ENCODE measurements around the gene AGRN. TPM values are rescaled to one million over a fixed set of nuclear protein-coding genes. Genes with fewer than 3 reads are reported as not detected.

Gene AGRN
- total RNA-seq, 2 donors from 2014 or later = 36.2 to 36.7 TPM

DNA sequence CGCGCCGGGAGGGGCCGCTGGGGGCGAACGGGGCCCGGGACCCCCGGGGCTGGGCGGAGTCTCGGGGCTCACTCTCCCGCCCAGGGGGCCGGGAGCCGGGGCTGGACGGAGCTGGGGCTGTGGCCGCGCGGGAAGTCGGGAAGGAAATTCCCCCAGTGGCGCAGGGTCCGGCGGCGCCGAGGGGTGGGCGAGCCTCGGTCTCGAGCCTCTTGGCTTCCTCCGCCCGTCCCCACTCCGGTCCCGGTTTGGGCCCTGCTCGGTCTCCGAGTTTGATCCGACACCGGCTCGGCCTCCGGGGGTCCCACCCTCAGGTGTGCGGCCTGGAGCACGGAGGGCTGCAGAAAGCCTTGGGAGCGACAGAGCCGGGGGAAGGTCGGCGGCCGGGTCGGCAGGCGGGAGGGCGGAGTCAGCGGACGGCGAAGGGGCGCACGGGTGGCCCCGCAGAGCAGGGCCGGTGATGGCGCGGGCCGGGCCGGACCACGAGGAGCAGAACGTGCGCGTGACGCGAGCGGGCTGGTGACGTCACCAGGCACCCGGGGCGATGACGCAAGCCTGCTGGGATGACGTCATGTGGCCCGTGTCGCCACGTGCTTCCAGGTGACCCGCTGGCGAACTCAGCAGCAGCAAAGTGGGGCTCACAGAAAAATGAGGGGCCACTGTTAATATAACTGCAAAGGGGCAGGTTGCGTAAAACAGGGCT is 19.4 kb upstream of the AGRN start:
- no peaks in the 10 kb centered on the region for H3K36me3 ChIP-seq
- H3K9me3 ChIP-seq = no peaks in the 10 kb centered on the region
- TF ChIP-seq, protein P1, sequence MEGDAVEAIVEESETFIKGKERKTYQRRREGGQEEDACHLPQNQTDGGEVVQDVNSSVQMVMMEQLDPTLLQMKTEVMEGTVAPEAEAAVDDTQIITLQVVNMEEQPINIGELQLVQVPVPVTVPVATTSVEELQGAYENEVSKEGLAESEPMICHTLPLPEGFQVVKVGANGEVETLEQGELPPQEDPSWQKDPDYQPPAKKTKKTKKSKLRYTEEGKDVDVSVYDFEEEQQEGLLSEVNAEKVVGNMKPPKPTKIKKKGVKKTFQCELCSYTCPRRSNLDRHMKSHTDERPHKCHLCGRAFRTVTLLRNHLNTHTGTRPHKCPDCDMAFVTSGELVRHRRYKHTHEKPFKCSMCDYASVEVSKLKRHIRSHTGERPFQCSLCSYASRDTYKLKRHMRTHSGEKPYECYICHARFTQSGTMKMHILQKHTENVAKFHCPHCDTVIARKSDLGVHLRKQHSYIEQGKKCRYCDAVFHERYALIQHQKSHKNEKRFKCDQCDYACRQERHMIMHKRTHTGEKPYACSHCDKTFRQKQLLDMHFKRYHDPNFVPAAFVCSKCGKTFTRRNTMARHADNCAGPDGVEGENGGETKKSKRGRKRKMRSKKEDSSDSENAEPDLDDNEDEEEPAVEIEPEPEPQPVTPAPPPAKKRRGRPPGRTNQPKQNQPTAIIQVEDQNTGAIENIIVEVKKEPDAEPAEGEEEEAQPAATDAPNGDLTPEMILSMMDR (IDR thresholded peaks at IDR 0.05) = peak; percentile 11
- peak overlapping the region; percentile 98 for H3K4me3 ChIP-seq
- peaks cover 13 to 40% of the 10 kb centered on the region in 2 donors for H3K4me1 ChIP-seq (ENCODE audit: control insufficient read depth in 1 of 2, low read depth in 2 of 2)
- no peak for DNase-seq (ENCODE audit: low spot score)
- peak; percentile 62 for ATAC-seq (ENCODE audit: insufficient number of reproducible peaks, low FRiP score, low read depth)
- no peaks in the 10 kb centered on the region for H3K27me3 ChIP-seq (replicated peaks; ENCODE audit: insufficient read depth)
- H3K27ac ChIP-seq = peak overlapping the region; percentile 99

DNA sequence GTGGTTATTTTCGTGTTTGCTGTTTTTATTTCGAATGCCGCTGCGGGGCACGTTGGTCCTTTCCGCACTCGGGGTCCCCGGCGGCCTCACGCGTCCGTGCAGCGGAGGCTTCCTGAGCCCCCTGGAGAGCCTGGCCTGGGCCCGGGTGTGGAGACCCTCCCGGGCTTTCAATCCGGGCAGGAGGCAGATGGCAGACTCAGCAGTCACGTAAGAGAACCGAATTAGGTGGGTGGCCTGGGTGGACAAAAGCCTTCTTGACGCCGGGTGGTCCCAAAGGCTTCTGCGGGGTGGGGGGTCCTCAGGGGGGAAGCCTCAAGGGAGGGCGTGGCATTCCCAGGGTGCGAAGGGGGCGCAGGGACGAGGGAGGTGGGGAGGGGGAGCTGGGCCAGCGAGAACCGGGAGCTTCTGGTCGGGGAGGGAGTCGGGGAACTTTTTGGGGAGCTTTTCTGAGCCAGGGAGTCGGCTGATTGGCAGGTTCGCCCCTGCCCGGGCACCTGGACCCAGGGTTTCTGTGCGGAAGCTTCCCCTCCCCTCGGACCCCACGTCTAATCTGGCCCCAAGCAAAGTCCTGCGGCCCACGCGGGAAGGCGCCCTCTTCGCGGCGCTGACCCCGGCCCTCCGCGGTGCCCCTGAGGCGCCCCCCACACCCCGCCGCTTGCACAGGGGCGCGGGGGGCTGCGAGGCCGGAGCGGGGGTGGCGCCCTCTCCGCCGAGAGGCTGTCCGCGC is 18.7 kb upstream of the AGRN start:
- TF ChIP-seq, protein P1 (IDR thresholded peaks at IDR 0.05) = no peak
- H3K4me1 ChIP-seq (ENCODE audit: control insufficient read depth in 1 of 2, low read depth in 2 of 2) = peaks cover 13 to 44% of the 10 kb centered on the region in 2 donors
- no peaks in the 10 kb centered on the region for H3K27me3 ChIP-seq (replicated peaks; ENCODE audit: insufficient read depth)
- DNase-seq (ENCODE audit: low spot score) (no peak), ATAC-seq (ENCODE audit: insufficient number of reproducible peaks, low FRiP score, low read depth) (no peak)
- no peaks in the 10 kb centered on the region for H3K9me3 ChIP-seq
- no peaks in the 10 kb centered on the region for H3K36me3 ChIP-seq
- H3K27ac ChIP-seq = peak overlapping the region; percentile 99
- H3K4me3 ChIP-seq = peak overlapping the region; percentile 98

DNA sequence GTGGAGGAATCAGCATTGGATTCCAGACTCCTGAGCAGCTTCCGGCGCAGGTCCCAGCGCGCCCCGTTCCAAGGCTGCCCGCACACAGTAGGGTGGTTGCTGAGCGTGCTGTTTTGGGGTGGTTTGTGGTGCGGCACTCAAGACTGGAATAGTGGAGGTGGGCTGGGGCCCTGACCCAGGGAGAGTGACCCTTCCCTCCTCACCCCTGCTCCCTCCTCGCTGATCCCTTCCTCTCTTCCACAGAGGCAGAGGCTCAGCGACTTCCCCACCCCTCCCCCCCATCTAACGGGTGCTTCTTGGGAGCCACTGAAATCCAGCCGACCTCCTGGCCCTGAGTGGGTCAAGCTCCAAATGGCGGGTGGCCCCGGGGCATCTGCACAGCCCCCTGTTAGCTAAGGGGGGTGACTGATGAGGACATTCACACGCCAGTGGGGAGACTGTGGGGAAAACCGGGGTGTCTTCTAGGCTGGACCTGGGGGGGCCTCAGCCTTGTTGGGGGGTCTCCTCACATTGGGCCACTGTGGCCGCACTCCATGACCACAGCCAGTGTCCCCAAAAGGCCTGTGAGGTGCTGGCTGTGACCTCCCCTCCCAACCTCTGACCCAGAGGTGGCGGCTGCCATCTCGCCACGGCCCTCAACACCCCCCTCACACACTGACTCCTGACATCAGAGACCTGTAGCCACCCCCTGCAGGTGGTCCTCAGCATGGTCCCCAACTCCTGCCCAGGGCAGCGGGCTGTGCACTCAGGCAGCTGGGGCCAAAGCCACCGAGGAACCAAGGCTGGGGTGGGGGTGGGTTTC is 16.1 kb upstream of the AGRN start:
- Histone ChIP-seq H3K27ac (no peak overlapping the region), H3K27me3 (replicated peaks; ENCODE audit: insufficient read depth) (no peaks in the 10 kb centered on the region), H3K36me3 (no peaks in the 10 kb centered on the region), H3K4me1 (ENCODE audit: control insufficient read depth in 1 of 2, low read depth in 2 of 2) (peaks cover 4 to 28% of the 10 kb centered on the region in 2 donors), H3K9me3 (no peaks in the 10 kb centered on the region), H3K4me3 (no peak overlapping the region)
- TF ChIP-seq, protein P1 (IDR thresholded peaks at IDR 0.05) = no peak
- no peak for DNase-seq (ENCODE audit: low spot score)
- no peak for ATAC-seq (ENCODE audit: insufficient number of reproducible peaks, low FRiP score, low read depth)

DNA sequence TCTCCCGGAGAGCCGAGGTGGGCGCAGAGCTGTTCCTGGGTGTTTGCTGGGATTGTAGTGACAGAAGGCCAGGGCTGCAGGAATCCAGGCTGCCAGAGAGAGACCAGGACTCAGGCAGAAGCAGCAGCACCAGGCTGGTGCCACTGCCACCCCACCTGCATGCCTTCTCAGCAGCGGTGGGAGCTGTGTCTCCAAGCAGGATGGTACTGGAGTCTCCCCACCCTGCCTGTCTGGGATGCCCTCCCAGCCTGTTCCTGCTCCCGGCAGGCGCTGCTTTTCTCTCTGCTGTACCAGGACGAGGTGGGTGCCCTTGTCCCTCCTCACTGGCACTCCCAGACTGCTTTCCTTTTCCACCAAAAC is 15.5 kb upstream of the AGRN start:
- H3K27me3 ChIP-seq (replicated peaks; ENCODE audit: insufficient read depth) = no peaks in the 10 kb centered on the region
- no peaks in the 10 kb centered on the region for H3K36me3 ChIP-seq
- TF ChIP-seq, protein P1 (IDR thresholded peaks at IDR 0.05) = no peak
- ATAC-seq (ENCODE audit: insufficient number of reproducible peaks, low FRiP score, low read depth) (no peak), DNase-seq (ENCODE audit: low spot score) (no peak)
- H3K9me3 ChIP-seq = no peaks in the 10 kb centered on the region
- no peak overlapping the region for H3K4me3 ChIP-seq
- H3K4me1 ChIP-seq (ENCODE audit: control insufficient read depth in 1 of 2, low read depth in 2 of 2) = peaks cover 4 to 28% of the 10 kb centered on the region in 2 donors
- H3K27ac ChIP-seq = no peak overlapping the region

Data from thoracic aorta (tissue), 2 donors.